HEK293T (cell line): ENCODE data around the gene PDE7B.

Experiments
- BHLHE40 ChIP-seq: fragments of 450-650 bp; IDR thresholded peaks from 2 replicates; pipeline ENCODE4 v1.6.1; 2016; ENCODE audit warnings: mild to moderate bottlenecking, moderate library complexity, borderline replicate concordance
- ELF4 ChIP-seq: fragments of 450-650 bp; IDR thresholded peaks from 2 replicates; pipeline ENCODE4 v1.6.1; 2017; ENCODE audit warnings: antibody characterized with exemption
- FOXA1 ChIP-seq: fragments of 450-650 bp; IDR thresholded peaks from 2 replicates; pipeline ENCODE4 v1.6.1; 2016; ENCODE audit warnings: mild to moderate bottlenecking
- FOXM1 ChIP-seq: fragments of 450-650 bp; IDR thresholded peaks from 2 replicates; pipeline ENCODE4 v1.6.1; 2017; ENCODE audit warnings: mild to moderate bottlenecking, borderline replicate concordance
- HDGF ChIP-seq: fragments of 450-650 bp; IDR thresholded peaks from 2 replicates; pipeline ENCODE4 v1.6.1; 2017; ENCODE audit warnings: antibody characterized with exemption, borderline replicate concordance
- LEF1 ChIP-seq: fragments of 450-650 bp; IDR thresholded peaks from 2 replicates; pipeline ENCODE4 v1.6.1; 2017; ENCODE audit warnings: mild to moderate bottlenecking, borderline replicate concordance
- SP1 ChIP-seq: fragments of 450-650 bp; IDR thresholded peaks from 2 replicates; pipeline ENCODE4 v1.6.1; 2017
- SUZ12 ChIP-seq: fragments of 450-650 bp; IDR thresholded peaks from 2 replicates; pipeline ENCODE4 v1.6.1; 2016; ENCODE audit warnings: mild to moderate bottlenecking
- TARDBP ChIP-seq: fragments of 450-650 bp; IDR thresholded peaks from 2 replicates; pipeline ENCODE4 v1.6.1; 2016

- TF ChIP-seq SUZ12 = no peak
- no peak for TF ChIP-seq ELF4
- no peak for TF ChIP-seq HDGF
- TF ChIP-seq SP1 = no peak
- TF ChIP-seq BHLHE40 = no peak
- TF ChIP-seq FOXM1 = no peak
- TF ChIP-seq FOXA1 = no peak
- no peak for TF ChIP-seq TARDBP
- TF ChIP-seq LEF1 = no peak
These were observed 70.7 kb downstream of the PDE7B start for GRCh38 chr6:135922174-135922573.
